ENCODE data around the gene ZMAT5.

GRCh38 chr22:29799217-29799680, 32.4 kb upstream of the ZMAT5 start:
- TF ChIP-seq, protein P1, sequence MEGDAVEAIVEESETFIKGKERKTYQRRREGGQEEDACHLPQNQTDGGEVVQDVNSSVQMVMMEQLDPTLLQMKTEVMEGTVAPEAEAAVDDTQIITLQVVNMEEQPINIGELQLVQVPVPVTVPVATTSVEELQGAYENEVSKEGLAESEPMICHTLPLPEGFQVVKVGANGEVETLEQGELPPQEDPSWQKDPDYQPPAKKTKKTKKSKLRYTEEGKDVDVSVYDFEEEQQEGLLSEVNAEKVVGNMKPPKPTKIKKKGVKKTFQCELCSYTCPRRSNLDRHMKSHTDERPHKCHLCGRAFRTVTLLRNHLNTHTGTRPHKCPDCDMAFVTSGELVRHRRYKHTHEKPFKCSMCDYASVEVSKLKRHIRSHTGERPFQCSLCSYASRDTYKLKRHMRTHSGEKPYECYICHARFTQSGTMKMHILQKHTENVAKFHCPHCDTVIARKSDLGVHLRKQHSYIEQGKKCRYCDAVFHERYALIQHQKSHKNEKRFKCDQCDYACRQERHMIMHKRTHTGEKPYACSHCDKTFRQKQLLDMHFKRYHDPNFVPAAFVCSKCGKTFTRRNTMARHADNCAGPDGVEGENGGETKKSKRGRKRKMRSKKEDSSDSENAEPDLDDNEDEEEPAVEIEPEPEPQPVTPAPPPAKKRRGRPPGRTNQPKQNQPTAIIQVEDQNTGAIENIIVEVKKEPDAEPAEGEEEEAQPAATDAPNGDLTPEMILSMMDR (IDR thresholded peaks at IDR 0.05; ENCODE audit: low read length) = no peak
- TF ChIP-seq EZH2 (IDR thresholded peaks at IDR 0.05; ENCODE audit: borderline replicate concordance, low read length) = no peak

Measured in OCI-LY1 (cell line).